ENCODE measurements around the gene ECE2.

ECE2 gene

DNA sequence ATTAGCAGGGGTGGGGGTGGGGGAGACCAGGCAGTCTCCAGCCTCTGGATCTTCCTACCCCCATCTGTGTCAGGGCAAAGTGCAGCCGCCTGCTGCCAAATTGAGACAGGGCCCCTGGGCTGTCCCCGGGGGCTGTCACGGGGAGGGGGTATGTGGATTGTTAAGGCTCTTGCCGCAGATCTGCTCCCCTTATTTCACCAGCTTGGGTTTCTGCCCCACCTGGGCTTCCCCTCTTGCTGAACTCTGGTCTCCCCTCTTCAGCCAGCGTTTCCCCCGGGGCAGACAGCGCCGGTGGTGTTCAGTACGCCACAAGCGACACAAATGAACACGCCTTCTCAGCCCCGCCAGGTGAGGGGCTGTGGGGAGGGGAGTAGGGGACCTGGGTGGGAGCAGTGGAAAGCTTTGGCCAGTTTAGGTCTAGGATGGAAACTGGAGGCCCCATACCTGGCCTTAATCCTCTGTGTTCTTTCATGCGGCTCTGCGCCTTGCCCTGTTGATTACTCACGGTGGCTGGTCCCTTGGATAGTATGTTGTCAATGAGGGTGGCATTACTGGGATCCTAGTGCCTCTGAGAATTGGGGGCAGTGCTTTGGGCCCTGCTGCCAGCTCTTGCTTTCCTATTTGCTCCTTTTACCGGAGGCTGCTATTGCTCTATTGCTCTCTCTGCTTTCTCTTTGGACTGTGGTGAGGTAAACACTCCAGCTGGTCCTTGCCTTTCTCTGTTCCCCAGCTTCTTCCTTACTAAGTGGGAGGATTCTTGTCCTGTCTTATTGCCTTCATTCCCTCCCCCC is 40.2 kb downstream of the ECE2 start:
- no peak for DNase-seq

DNA sequence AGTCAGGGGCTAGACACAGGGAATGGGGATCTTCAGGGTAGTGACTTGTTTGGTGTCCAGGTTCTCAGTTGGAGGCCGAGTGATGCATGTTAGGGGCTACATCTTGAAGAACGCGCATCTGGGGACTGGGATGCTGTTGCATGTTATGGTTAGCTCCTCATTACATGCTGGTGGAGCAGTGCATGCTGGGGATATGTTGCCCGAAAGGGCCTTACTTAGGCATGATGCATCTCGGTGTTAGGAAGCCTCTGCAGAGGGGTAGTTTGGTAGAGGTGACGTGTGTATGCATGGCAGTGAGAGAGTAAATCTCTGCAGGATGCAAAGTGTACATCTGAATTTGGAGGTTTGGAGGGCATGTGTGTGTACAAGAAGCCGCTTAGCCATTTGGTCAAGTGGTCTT is 41.0 kb downstream of the ECE2 start:
- no peak for DNase-seq

DNA sequence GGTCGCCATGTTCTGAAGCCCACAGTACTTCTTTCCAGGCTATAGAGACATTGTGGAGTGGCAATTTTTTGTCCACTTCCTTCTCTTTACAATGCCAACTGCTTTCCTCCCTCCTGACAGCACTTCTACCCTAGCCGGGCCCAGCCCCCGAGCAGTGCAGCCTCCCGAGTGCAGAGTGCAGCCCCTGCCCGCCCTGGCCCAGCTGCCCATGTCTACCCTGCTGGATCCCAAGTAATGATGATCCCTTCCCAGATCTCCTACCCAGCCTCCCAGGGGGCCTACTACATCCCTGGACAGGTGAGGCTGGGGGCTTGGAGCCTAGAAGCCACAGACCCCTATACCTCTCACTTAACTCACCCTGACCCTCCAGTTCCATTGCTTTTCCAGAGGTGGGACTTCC is 41.4 kb downstream of the ECE2 start:
- DNase-seq, result no peak

DNA sequence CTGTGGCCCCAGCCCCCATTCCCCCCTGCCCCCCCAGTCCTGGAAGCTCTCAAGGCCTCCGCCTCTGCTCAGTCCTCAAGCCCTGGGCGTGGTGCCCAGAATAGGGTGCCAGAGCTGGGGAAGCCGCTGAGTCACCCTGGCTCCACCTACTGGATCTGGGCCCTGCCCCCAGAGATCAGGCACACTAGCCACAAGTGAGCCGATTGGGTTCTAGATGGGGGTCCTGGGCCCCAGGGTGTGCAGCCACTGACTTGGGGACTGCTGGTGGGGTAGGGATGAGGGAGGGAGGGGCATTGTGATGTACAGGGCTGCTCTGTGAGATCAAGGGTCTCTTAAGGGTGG is 44.3 kb downstream of the ECE2 start:
- peak; percentile 43 for DNase-seq

DNA sequence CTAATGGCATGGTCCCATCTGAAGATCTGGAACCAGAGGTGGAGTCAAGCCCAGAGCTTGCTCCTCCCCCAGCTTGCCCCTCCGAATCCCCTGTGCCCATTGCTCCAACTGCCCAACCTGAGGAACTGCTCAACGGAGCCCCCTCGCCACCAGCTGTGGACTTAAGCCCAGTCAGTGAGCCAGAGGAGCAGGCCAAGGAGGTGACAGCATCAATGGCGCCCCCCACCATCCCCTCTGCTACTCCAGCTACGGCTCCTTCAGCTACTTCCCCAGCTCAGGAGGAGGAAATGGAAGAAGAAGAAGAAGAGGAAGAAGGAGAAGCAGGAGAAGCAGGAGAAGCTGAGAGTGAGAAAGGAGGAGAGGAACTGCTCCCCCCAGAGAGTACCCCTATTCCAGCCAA is 45.8 kb downstream of the ECE2 start:
- DNase-seq, result no peak

DNA sequence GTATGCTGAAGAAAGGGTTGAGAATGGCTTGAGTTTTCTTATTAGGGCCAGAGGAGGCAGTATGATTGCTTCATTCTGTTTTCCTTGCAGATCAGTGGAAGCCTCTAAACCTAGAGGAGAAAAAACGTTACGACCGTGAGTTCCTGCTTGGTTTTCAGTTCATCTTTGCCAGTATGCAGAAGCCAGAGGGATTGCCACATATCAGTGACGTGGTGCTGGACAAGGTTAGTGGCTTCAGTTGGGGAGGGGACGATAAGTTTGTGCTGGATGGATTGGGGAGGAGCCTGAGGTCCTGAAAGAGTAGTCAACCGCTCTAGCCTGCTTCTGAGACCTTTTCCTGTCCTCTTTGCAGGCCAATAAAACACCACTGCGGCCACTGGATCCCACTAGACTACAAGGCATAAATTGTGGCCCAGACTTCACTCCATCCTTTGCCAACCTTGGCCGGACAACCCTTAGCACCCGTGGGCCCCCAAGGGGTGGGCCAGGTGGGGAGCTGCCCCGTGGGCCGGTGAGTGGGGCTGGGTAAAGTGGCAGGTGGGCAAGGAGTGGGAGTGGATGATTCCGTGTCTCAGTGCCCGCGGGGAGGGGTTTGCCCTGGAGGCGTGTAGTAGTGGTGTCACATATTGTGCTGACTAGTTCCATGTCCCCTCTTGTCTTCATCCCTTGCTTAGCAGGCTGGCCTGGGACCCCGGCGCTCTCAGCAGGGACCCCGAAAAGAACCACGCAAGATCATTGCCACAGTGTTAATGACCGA is 47.1 kb downstream of the ECE2 start:
- DNase-seq, result no peak

DNA sequence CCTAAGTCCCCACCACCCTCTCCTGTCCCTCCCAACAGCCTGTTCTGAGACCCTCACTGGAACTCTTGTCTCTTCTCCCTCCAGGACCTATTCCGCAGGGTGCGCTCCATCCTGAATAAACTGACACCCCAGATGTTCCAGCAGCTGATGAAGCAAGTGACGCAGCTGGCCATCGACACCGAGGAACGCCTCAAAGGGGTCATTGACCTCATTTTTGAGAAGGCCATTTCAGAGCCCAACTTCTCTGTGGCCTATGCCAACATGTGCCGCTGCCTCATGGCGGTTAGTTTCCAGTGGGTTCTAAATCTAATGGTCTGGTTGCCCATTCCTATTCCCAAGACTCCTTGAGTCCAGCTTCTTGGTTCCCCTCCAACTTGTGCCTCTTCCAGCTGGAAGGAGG is 47.9 kb downstream of the ECE2 start:
- DNase-seq, result no peak

DNA sequence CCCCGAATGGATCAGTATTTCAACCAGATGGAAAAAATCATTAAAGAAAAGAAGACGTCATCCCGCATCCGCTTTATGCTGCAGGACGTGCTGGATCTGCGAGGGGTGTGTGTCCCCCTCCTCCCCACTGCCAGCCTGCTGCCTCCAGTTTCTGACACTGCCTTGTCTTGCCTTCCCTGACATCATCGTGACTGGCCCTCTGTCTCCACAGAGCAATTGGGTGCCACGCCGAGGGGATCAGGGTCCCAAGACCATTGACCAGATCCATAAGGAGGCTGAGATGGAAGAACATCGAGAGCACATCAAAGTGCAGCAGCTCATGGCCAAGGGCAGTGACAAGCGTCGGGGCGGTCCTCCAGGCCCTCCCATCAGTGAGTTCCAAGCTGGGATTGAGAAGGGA is 49.4 kb downstream of the ECE2 start:
- no peak for DNase-seq

DNA sequence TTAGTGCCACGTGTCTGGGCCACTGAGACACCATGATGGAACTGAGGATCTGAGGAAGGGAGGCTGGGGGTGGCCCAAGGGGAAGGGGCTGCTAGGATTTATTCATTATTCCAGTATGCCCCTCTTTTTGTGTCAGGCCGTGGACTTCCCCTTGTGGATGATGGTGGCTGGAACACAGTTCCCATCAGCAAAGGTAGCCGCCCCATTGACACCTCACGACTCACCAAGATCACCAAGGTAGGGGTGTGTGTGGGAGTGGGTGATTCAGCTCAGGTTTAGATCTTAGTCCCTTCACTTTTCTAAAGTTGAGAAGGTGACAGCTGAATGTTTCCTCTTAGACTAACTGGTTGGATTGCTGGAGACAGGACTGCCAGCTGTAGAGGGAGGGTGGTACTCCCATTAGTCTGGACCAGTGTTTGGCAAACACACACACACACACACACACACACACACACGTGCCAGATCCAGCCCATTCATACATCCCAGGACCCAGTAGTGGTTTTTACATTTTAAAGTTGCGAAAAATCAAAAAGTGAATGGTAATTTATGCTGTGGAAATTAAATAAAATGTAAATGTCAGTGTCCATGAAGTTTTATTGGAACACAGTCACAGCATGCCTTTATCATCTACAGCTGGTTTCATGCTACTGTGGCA is 50.0 kb downstream of the ECE2 start:
- peak; percentile 55 for DNase-seq

DNA sequence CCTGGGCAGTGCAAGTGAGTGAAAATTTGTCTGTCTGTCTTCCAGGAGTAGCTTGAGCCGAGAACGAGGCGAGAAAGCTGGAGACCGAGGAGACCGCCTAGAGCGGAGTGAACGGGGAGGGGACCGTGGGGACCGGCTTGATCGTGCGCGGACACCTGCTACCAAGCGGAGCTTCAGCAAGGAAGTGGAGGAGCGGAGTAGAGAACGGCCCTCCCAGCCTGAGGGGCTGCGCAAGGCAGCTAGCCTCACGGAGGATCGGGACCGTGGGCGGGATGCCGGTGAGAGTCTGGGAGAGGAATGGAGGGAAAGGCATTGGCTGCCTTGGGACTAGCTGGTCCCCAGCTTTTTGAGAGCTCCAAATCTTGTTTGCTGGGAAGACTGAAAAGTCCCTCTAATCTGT is 51.3 kb downstream of the ECE2 start:
- DNase-seq, result no peak

DNA sequence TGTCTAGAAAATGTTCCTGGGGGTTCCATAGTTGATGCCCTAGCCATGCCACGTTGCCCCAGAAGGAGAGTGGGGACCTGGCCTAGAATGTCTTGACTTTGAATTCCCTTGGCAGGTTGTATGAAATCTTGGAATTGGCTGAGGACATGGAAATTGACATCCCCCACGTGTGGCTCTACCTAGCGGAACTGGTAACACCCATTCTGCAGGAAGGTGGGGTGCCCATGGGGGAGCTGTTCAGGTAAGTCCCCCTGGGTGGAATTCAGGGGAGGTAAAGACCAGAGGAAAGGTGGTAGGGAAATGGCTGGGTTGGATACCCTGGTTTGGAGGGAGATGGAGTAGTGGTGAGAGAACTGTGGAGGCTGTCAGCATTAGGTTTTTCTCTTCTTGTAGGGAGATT is 52.7 kb downstream of the ECE2 start:
- DNase-seq, result no peak

DNA sequence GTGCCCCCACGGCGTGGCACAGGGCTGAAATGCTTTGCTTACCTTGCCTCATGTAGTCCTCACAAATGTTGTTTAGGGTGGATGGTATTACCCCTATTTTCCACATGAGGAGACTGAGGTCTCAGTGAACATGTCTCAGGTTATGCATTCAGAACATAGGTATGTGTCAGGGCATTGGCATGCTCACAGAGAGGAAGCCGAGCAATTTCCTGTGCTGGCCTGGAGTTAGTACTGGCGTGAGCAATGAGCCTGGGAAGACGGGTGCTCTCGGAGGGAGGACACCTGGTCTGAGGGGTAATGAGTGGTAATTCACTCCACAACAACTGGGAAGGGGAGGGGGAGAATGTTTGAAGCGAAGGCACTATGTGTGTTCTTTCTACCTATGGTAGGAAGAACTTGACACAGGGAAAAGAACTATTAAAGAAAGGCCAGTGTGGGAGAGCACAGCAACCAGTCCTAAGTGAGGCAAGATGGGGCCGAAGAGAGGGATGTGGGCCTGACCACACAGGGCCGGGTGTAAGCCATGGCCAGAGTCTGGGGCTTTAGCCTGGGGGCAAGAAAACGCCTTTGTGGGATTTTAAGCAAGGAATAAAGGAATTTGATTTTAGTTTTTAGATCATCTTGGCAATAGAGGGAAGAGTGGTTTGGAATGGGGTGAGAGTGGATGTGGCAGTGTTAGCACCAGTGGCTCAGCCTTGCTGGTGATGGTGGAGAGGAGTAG is 56.7 kb downstream of the ECE2 start:
- no peak for DNase-seq

DNA sequence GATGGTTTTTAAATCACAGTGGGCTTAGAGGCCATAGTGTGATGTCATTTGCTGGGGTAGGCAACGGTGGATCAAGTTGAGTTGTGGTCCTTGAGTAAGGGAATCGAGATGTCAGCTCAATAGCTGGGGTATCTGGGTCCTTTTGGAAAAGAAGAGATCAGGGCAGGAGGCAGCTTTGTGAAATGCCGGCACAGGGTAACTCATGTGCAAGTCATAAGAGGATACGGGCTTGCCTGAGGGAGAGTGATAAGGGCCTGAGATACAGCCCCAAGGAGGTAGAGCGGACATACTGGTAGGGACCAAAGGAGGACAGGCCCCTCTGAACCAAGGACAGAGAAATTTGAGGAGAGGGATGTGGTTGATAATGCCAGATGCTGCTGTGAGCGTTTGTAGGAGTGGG is 57.4 kb downstream of the ECE2 start:
- no peak for DNase-seq

DNA sequence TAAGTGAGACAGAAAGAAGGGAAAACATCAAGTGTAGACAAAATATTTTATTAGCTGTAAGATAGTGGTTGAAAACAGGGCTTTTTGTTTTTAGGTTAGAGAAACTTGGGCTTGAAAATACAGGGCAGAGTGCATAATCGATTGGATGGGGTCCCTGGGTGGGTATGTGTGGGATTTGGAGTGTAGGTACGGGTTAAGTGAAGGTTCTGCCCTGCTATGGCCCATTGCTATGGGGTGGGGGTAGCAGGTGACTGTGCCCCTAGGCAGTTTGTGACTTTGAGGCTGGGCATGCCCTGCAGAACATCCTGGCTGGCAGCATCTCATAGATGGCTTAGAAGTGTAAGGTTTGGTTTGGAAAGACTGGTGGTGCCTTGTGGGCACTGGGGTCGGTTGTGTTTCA is 57.9 kb downstream of the ECE2 start:
- DNase-seq, result no peak

DNA sequence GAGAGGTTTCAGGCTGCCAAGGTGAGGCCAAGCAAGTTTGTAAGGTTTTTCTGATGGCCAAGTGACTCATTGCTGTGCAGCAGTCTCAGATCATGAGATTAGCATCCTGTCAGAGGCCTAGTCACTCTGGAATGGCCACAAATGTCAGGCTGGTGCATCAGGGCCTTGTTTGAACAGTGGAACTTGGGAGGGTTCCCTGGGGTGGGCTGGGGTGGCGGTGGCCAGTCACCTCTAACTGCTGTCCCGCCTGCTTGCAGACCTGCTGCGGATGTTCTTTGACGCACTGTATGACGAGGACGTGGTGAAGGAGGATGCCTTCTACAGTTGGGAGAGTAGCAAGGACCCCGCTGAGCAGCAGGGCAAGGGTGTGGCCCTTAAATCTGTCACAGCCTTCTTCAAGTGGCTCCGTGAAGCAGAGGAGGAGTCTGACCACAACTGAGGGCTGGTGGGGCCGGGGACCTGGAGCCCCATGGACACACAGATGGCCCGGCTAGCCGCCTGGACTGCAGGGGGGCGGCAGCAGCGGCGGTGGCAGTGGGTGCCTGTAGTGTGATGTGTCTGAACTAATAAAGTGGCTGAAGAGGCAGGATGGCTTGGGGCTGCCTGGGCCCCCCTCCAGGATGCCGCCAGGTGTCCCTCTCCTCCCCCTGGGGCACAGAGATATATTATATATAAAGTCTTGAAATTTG is 58.8 kb downstream of the ECE2 start:
- peak; percentile 26 for DNase-seq

DNA sequence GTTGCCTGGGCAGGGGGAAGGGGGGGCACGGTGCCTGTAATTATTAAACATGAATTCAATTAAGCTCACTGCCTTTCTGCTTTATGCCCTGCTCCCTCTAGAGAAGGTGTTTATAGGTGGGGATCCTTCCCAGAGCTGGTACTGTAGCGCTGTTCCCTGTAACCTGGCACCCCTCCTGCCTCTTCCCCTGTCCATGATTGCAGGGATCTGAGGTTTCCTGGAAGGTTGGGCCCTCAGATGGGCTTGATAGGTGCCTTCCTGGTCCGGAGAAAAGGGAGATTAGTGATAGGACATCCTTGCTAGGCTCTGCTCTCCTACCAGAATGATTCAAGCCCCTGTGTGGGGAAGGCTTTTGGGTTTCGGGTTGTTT is 59.5 kb downstream of the ECE2 start:
- no peak for DNase-seq

DNA sequence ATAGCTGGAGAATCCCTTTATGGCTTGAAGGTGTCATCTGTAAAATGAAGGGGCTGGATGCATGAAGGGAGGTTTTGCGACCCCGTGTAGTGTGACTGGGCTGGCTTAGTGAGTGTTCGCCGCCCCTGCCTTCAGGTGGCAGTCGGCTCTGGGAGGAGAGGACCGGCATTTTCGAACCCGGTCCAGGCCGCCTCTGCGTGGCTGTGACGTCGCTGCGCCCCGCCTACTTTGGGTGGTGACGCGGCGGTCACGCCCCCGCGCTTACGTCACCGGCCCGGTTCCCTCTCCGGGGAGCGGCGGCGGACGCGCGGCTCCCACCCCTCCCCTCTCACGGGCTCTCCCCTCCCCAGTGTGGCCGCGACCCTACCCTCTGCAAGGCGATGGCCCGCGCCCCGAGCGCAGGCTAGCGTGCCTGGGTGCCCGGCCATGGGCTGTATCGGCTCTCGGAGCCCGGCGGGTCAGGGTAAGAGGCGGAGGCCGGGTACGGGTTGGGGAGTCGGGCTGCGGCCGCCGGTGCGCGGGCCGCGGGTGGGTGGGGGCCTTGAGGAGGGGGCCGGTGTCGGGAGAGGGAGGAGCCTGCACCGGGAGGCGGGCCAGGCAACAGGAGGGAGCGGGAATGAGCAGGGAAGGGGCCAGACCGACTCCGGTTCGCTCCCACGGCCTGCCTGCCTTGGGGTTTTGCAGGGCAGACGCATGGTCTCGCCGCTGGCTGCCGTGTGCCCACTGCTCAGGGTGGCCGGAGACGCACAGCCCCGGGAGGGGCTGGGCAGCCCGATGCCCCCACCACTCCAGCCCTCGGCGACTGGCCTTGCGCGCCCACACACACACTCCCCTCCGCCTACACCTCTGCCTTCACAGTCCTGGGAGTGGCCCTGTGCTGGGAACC is 60.1 kb downstream of the ECE2 start:
- DNase-seq, result peak; percentile 75

DNA sequence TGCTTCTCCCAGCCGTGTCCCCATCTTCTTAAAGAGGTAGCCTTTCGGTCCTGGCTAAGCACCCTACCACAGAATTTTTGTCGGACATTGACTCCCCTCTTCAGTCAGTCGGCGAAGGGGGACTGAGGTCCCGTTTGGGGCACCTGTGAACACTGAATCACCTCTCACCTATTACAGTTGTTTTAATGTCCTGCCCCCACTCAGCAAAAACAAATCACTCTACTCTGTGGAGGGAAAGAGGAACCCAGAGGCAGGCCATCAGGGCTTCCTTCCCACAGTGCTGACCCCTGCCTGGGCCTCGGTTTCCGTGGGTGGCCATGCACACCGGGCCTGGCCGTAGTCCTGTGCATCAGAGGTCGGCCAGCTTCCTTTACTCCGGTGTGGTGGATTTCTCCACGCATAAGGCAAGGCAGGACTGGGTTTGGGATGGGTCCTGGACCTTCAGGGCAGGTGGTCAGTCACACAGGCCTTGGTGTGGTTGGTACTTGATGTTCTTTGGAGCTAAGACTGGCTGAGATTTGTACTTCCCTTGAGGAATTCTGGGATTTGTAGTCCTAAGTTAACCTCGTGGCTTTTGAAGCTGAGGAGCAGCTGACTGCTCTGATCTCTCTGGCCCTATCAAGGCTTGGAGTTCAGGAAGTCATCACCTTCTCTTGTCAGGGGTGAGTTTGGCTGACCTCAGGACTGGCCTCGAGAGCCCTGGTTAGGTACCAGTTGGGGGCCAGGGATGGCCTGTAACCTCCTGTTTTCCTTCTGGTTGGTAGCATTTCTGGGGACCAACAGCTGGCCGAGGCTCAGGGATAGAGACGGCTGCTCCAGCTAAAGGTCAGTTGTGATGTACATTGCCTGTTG is 61.0 kb downstream of the ECE2 start:
- no peak for DNase-seq

DNA sequence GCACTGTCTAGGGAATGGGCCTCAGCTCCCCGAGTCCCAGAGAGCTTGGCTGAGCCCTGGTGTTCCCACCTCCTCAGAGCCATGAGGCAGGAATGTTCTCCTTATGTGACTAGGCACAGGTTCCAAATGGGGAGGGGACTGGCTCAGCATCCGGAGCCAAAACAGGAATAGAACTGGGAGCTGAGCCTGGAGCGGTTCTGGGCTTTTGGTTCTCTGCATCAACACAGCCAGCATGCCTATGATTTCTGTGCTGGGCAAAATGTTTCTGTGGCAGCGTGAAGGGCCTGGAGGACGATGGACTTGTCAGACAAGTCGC is 61.5 kb downstream of the ECE2 start, which contains the start of gene FAM131A:
Gene FAM131A (plus strand): TSS at position 202 of the 316 bp plus-strand sequence. CDS start 31 bp downstream, at position 233.
- DNase-seq, result no peak

DNA sequence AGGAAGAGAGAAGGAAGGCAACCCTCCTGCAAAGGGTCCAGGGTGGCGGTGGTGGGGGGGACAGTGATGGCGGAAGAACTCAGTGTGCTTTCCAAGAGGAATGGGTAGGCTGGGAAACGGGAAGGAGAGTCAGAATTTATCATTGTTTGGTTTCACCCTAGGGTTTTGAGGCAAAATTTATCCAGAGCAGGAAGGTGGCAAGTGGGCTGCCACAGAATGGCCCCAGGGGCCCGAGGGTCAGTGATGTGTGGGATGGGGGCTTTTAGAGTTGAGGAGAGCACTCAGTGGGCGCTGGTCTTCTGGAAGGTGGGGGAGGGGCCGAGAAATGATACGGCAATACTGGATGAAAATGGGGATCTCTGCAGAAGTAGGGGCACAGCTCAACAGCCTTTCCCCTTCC is 62.2 kb downstream of the ECE2 start:
- no peak for DNase-seq

DNA sequence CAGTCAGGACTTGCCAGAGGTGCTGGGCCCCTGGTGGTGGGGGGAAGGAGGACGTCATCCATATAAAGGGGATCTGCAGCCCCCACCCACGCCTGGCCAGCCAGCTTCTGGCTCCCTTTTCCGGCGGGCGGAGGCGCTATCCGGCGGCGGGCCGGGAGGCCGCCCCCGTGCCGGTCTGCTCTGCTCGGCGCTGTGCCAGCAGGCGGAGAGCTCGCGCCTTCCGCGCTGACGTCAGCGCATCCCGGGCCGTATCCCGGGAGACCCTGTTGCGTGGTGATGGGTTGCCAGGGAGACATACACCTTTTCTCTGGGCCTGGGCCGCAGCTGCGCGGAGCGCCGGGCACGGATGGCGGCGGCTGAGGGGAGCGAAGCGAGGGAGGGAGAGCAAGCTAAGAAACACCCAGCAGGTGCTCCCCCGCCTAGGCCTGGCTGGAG is 62.7 kb downstream of the ECE2 start:
- DNase-seq, result no peak
